Peyer's patch (tissue), 4 donors: ENCODE measurements around the gene RPL38.

ENCODE experiments used
- CTCF ChIP-seq, 6 experiments: fragments of 450-650 bp in 4 of 6; fragments of 200-600 bp in 2 of 6; sonication (generic) in 1 of 6; IDR thresholded peaks; one replicate each; pipeline ENCODE4 v1.5.1; 2017 to 2019; ENCODE audit warnings: antibody characterized with exemption in 6 of 6, mild to moderate bottlenecking in 3 of 6, moderate library complexity in 1 of 6
- POLR2A ChIP-seq, 2 donors: fragments of 450-650 bp; IDR thresholded peaks; one replicate each; pipeline ENCODE4 v1.5.1; 2017; ENCODE audit warnings: antibody characterized with exemption in 2 of 2, mild to moderate bottlenecking in 2 of 2, moderate library complexity in 2 of 2

GRCh38 chr17:74241847-74242246, 38.4 kb downstream of the RPL38 start:
- TF ChIP-seq CTCF (IDR thresholded peaks at IDR 0.05) (no peak), POLR2A (IDR thresholded peaks at IDR 0.05) (no peak)
